Measurements from ENCODE around the gene GCM1.

- TF ChIP-seq CTCF (conservative IDR thresholded peaks at IDR 0.05) = no peak
- no peak for TF ChIP-seq ZFX (IDR thresholded peaks at IDR 0.05)
Observed at GRCh38 chr6:53143710-53144109, 4.9 kb downstream of the GCM1 start.

Measured in C4-2B (cell line).